DND-41 (cell line): Measurements from ENCODE around the gene CNN3.

Experiments
- ATAC-seq: fragments of 200-7000 bp; cut with Tn5 transposase; 3 replicates; pipeline ENCODE4 v1.9.1; 2021; ENCODE audit warnings: low read depth; ENCODE audit not compliant: insufficient read depth
- DNase-seq: peaks from one replicate; pipeline ENCODE4 v3.0.0-alpha.2; 2020
- H2AFZ ChIP-seq: 2 replicates; pipeline ENCODE4 v1.6.0; 2012; ENCODE audit warnings: low read depth, low read length
- H3K27ac ChIP-seq: 2 replicates; pipeline ENCODE4 v1.5.1; 2012; ENCODE audit warnings: low read length, inconsistent platforms
- H3K27me3 ChIP-seq: fragments of 200-600 bp; sonication (generic); 2 replicates; pipeline ENCODE4 v1.6.0; 2012; ENCODE audit warnings: low read length, mild to moderate bottlenecking, inconsistent platforms; ENCODE audit not compliant: insufficient read depth, poor library complexity
- H3K36me3 ChIP-seq: 2 replicates; pipeline ENCODE4 v1.5.1; 2012; ENCODE audit warnings: low read length, inconsistent platforms; ENCODE audit not compliant: insufficient read depth
- H3K4me1 ChIP-seq: 2 replicates; pipeline ENCODE4 v1.5.1; 2012; ENCODE audit warnings: mild to moderate bottlenecking, low read length; ENCODE audit not compliant: insufficient read depth
- H3K4me2 ChIP-seq: 2 replicates; pipeline ENCODE4 v1.6.0; 2012; ENCODE audit warnings: mild to moderate bottlenecking, moderate library complexity, low read length, inconsistent platforms; ENCODE audit not compliant: insufficient read depth
- H3K4me3 ChIP-seq, 2 experiments: fragments of 200-600 bp in 1 of 2; shearing (Covaris generic) in 1 of 2; 2 replicates each; pipeline ENCODE4 v1.5.1; 2012 to 2016; ENCODE audit warnings: inconsistent platforms in 2 of 2, low read length in 2 of 2, mild to moderate bottlenecking in 2 of 2, low read depth in 1 of 2, moderate library complexity in 1 of 2
- H3K79me2 ChIP-seq: 2 replicates; pipeline ENCODE4 v1.6.0; 2012; ENCODE audit warnings: low read length, inconsistent platforms; ENCODE audit not compliant: insufficient read depth
- H3K9ac ChIP-seq: 2 replicates; pipeline ENCODE4 v1.6.0; 2012; ENCODE audit warnings: low read depth, mild to moderate bottlenecking, inconsistent platforms, low read length, moderate library complexity
- H3K9me3 ChIP-seq: 2 replicates; pipeline ENCODE4 v1.5.1; 2012; ENCODE audit warnings: low read length, moderate library complexity, mild to moderate bottlenecking, inconsistent platforms; ENCODE audit not compliant: insufficient read depth, severe bottlenecking
- H4K20me1 ChIP-seq: 2 replicates; pipeline ENCODE4 v1.6.0; 2012; ENCODE audit warnings: low read length; ENCODE audit not compliant: insufficient read depth
- CTCF ChIP-seq: IDR thresholded peaks from 2 replicates; pipeline ENCODE4 v1.5.1; 2012; ENCODE audit warnings: borderline replicate concordance, low read length, moderate library complexity, mild to moderate bottlenecking; ENCODE audit not compliant: poor library complexity, severe bottlenecking; ENCODE audit errors: extremely low read depth
- EZH2 ChIP-seq: IDR thresholded peaks from 3 replicates; pipeline ENCODE4 v1.6.1; 2012; ENCODE audit warnings: borderline replicate concordance, low read depth, mild to moderate bottlenecking, moderate library complexity, low read length, inconsistent platforms; ENCODE audit not compliant: severe bottlenecking

Gene CNN3

GRCh38 chr1:94854458-94855306, 72.2 kb downstream of the CNN3 start:
- H3K4me2 ChIP-seq = peak overlapping the region; percentile 64
- DNase-seq = peak; percentile 84
- H2AFZ ChIP-seq = peak overlapping the region; percentile 62
- no peaks in the 10 kb centered on the region for H3K36me3 ChIP-seq
- peak; percentile 97 for ATAC-seq
- peaks cover 8% of the 10 kb centered on the region for H3K27me3 ChIP-seq
- no peak overlapping the region for H3K27ac ChIP-seq
- no peak overlapping the region; the same call in 1 of the 2 replicates for H3K9ac ChIP-seq
- H4K20me1 ChIP-seq = no peaks in the 10 kb centered on the region
- no peaks in the 10 kb centered on the region for H3K79me2 ChIP-seq
- peak overlapping the region in 1 of 2 experiments; percentile 46; a peak in 2 of 4 replicates for H3K4me3 ChIP-seq
- peaks cover 11% of the 10 kb centered on the region for H3K4me1 ChIP-seq
- no peaks in the 10 kb centered on the region for H3K9me3 ChIP-seq
- TF ChIP-seq CTCF (peak; percentile 98), EZH2 (no peak)

- Histone ChIP-seq H3K79me2 (no peaks in the 10 kb centered on the region), H3K4me3 (no peak overlapping the region), H3K4me2 (no peak overlapping the region), H3K4me1 (peaks cover 11% of the 10 kb centered on the region), H2AFZ (no peak overlapping the region), H3K36me3 (no peaks in the 10 kb centered on the region), H4K20me1 (no peaks in the 10 kb centered on the region), H3K27ac (no peak overlapping the region), H3K27me3 (peaks cover 3% of the 10 kb centered on the region), H3K9ac (no peak overlapping the region), H3K9me3 (no peaks in the 10 kb centered on the region)
- ATAC-seq (no peak), DNase-seq (no peak)
- no peak for TF ChIP-seq EZH2
- TF ChIP-seq CTCF = no peak
Measured at GRCh38 chr1:94852788-94853187, 74.1 kb downstream of the CNN3 start.

- no peak for ATAC-seq
- no peaks in the 10 kb centered on the region for H3K79me2 ChIP-seq
- TF ChIP-seq EZH2 (no peak), CTCF (no peak)
- H3K9ac ChIP-seq = no peak overlapping the region
- H3K27me3 ChIP-seq = peaks cover 3% of the 10 kb centered on the region
- H3K4me1 ChIP-seq = peaks cover 11% of the 10 kb centered on the region
- H3K27ac ChIP-seq = no peak overlapping the region
- no peaks in the 10 kb centered on the region for H3K36me3 ChIP-seq
- no peak overlapping the region for H3K4me3 ChIP-seq
- H3K9me3 ChIP-seq = no peaks in the 10 kb centered on the region
- no peak overlapping the region for H2AFZ ChIP-seq
- H3K4me2 ChIP-seq = no peak overlapping the region
- no peak for DNase-seq
- no peaks in the 10 kb centered on the region for H4K20me1 ChIP-seq
Measured at GRCh38 chr1:94851571-94851970, 75.3 kb downstream of the CNN3 start.
